DOHH2 (cell line): Measurements from ENCODE around the gene ANKDD1B.

ENCODE experiments used
- EZH2phosphoT487 ChIP-seq: fragments of 200-600 bp; sonication (generic); IDR thresholded peaks from 2 replicates; pipeline ENCODE4 v1.6.1; 2017; ENCODE audit warnings: borderline replicate concordance, mild to moderate bottlenecking, antibody characterized with exemption, low read length, moderate library complexity, mixed read lengths
- TF ChIP-seq, protein P1 (sequence below): fragments of 200-600 bp; sonication (generic); IDR thresholded peaks from one replicate; pipeline ENCODE4 v1.5.1; 2014; ENCODE audit warnings: antibody characterized with exemption, mild to moderate bottlenecking, low read depth, low read length; ENCODE audit not compliant: poor library complexity, severe bottlenecking

DNA sequence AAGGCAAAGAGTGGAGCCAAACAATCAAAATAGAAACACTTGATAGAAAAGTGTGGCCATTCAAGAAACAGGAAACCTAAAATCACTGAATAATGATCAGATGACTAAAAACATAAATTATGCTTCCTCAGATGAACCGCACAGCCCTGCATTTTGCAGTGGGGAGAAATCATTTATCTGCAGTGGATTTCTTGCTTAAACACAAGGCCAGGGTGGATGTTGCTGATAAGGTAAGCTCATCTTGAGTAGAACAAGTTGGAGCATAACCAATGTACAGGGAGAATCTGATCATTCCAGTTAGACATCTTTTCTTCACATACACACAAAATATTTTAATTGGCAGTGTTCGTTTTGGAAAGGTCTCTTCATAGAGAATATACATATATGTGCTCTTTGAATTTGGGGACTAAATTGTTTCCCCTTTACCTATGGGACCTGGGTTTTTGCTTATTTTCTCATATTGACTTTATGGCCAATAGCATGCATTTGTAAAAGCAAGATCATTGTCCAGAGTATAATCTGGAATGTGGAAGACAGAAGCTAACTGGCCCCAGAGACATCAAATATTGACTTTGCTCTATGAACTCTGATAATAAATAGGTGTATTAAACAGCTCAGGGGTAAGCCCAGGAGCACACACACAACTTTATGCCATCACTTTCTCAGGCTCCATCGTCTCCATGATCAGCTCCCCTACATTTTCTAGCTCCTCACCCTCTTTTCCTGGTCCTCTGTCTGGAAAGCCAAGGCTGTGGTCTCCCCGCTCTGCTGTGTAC lies 9.1 kb downstream of the ANKDD1B start:
- TF ChIP-seq, protein P1, sequence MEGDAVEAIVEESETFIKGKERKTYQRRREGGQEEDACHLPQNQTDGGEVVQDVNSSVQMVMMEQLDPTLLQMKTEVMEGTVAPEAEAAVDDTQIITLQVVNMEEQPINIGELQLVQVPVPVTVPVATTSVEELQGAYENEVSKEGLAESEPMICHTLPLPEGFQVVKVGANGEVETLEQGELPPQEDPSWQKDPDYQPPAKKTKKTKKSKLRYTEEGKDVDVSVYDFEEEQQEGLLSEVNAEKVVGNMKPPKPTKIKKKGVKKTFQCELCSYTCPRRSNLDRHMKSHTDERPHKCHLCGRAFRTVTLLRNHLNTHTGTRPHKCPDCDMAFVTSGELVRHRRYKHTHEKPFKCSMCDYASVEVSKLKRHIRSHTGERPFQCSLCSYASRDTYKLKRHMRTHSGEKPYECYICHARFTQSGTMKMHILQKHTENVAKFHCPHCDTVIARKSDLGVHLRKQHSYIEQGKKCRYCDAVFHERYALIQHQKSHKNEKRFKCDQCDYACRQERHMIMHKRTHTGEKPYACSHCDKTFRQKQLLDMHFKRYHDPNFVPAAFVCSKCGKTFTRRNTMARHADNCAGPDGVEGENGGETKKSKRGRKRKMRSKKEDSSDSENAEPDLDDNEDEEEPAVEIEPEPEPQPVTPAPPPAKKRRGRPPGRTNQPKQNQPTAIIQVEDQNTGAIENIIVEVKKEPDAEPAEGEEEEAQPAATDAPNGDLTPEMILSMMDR = no peak
- no peak for TF ChIP-seq EZH2phosphoT487
